Measurements from ENCODE around the gene ZBTB16. TPM values are rescaled to one million over a fixed set of nuclear protein-coding genes. Genes with fewer than 3 reads are reported as not detected.
A peak's percentile ranks its signal among the peaks of the same experiment; 100 is the strongest.

The ZBTB16 gene
- total and polyA plus RNA-seq, 7 experiments from 2014 or later, result 3.0 to 22.1 (median 7.2) TPM

DNA sequence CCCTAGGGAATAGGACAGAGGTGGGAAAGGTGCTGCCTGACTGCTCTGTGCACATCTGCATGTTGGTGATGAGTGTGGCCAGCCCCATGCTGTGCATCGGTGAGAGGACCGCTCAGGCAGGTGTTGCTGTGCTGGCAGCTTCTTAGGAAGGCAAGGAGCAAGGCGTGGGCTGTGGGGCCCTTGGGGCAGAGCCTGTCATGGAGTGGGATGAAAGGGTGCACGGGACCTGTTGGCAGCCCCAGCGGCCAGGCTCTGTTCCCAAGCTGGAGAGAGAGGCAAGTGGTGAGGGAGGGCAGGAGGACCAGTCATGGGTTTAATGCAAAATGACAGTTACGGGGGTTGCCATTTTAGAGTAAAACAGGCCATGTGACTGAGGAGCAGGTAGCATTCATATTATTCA lies 78.3 kb downstream of the ZBTB16 start:
- no peak overlapping the region for H3K27ac Mint-ChIP-seq
- Histone ChIP-seq H3K4me3 (ENCODE audit: low read length) (no peak overlapping the region), H3K4me1 (ENCODE audit: control insufficient read depth in 2 of 2, insufficient read depth in 2 of 2, low read length in 2 of 2) (peaks cover 5 to 13% of the 10 kb centered on the region in 2 donors), H3K27me3 (ENCODE audit: control insufficient read depth in 2 of 2, insufficient read depth in 2 of 2, low read length in 2 of 2) (no peaks in the 10 kb centered on the region), H3K36me3 (ENCODE audit: control insufficient read depth in 2 of 3, insufficient read depth in 3 of 3, low read length in 3 of 3) (no peaks in the 10 kb centered on the region), H3K27ac (ENCODE audit: low read depth, low read length) (no peak overlapping the region), H3K9me3 (ENCODE audit: control insufficient read depth in 2 of 3, low read length in 3 of 3) (no peaks in the 10 kb centered on the region)
- H3K36me3 Mint-ChIP-seq, result peaks cover 0 to 9% (median 0%) of the 10 kb centered on the region in 5 donors
- H3K27me3 Mint-ChIP-seq, result peaks cover 0 to 17% (median 0%) of the 10 kb centered on the region in 5 donors
- DNase-seq (no peak), ATAC-seq (no peak)
- intact Hi-C loops (cut with micrococcal nuclease), result no loop called here
- ChIA-PET CTCF (no interaction called here), POLR2A (interaction anchor here (0.7 kb wide), 1 partner anchor 56 kb away, joined by 3 read pairs; no protein-coding TSS in a partner anchor)
- H3K4me1 Mint-ChIP-seq, result peaks cover 29 to 71% (median 48%) of the 10 kb centered on the region in 7 donors
- peak overlapping the region in 4 of 10 donors; percentile 10 to 67 (median 44) for H3K4me3 Mint-ChIP-seq
- H3K9me3 Mint-ChIP-seq, result peaks cover 0 to 2% (median 0%) of the 10 kb centered on the region in 11 donors

- Mint-ChIP-seq H3K36me3 (peaks cover 0 to 9% (median 0%) of the 10 kb centered on the region in 5 donors), H3K27ac (no peak overlapping the region), H3K9me3 (peaks cover 0 to 2% (median 0%) of the 10 kb centered on the region in 11 donors), H3K27me3 (peaks cover 0 to 17% (median 0%) of the 10 kb centered on the region in 5 donors), H3K4me1 (peaks cover 29 to 71% (median 48%) of the 10 kb centered on the region in 7 donors), H3K4me3 (peak overlapping the region in 1 of 10 donors; percentile 10)
- H3K9me3 ChIP-seq (ENCODE audit: control insufficient read depth in 2 of 3, low read length in 3 of 3), result no peaks in the 10 kb centered on the region
- intact Hi-C loops (cut with micrococcal nuclease), result no loop called here
- H3K36me3 ChIP-seq (ENCODE audit: control insufficient read depth in 2 of 3, insufficient read depth in 3 of 3, low read length in 3 of 3), result no peaks in the 10 kb centered on the region
- peaks cover 5 to 13% of the 10 kb centered on the region in 2 donors for H3K4me1 ChIP-seq (ENCODE audit: control insufficient read depth in 2 of 2, insufficient read depth in 2 of 2, low read length in 2 of 2)
- H3K4me3 ChIP-seq (ENCODE audit: low read length), result no peak overlapping the region
- DNase-seq, result no peak
- ATAC-seq, result no peak
- H3K27me3 ChIP-seq (ENCODE audit: control insufficient read depth in 2 of 2, insufficient read depth in 2 of 2, low read length in 2 of 2), result no peaks in the 10 kb centered on the region
- H3K27ac ChIP-seq (ENCODE audit: low read depth, low read length), result no peak overlapping the region
- ChIA-PET POLR2A (interaction anchor here (0.7 kb wide), 1 partner anchor 56 kb away, joined by 3 read pairs; no protein-coding TSS in a partner anchor), CTCF (no interaction called here)
Measured at GRCh38 chr11:114138411-114138810, 78.9 kb downstream of the ZBTB16 start.

GRCh38 chr11:114140826-114141225 lies 81.3 kb downstream of the ZBTB16 start:
- intact Hi-C loops (cut with micrococcal nuclease), result no loop called here
- Mint-ChIP-seq H3K4me1 (peaks cover 25 to 66% (median 40%) of the 10 kb centered on the region in 7 donors), H3K27me3 (peaks cover 0 to 28% (median 0%) of the 10 kb centered on the region in 5 donors), H3K9me3 (peaks cover 0 to 2% (median 0%) of the 10 kb centered on the region in 11 donors), H3K27ac (peak overlapping the region in 1 of 9 donors; percentile 40), H3K4me3 (no peak overlapping the region), H3K36me3 (peaks cover 0 to 9% (median 0%) of the 10 kb centered on the region in 5 donors)
- Histone ChIP-seq H3K27me3 (ENCODE audit: control insufficient read depth in 2 of 2, insufficient read depth in 2 of 2, low read length in 2 of 2) (no peaks in the 10 kb centered on the region), H3K27ac (ENCODE audit: low read depth, low read length) (no peak overlapping the region), H3K4me1 (ENCODE audit: control insufficient read depth in 2 of 2, insufficient read depth in 2 of 2, low read length in 2 of 2) (peaks cover 5 to 8% of the 10 kb centered on the region in 2 donors), H3K36me3 (ENCODE audit: control insufficient read depth in 2 of 3, insufficient read depth in 3 of 3, low read length in 3 of 3) (no peaks in the 10 kb centered on the region), H3K9me3 (ENCODE audit: control insufficient read depth in 2 of 3, low read length in 3 of 3) (no peaks in the 10 kb centered on the region), H3K4me3 (ENCODE audit: low read length) (no peak overlapping the region)
- CTCF ChIA-PET, result interaction anchor here (0.6 kb wide), 1 partner anchor 179 kb away, joined by 3 read pairs; no protein-coding TSS in a partner anchor
- no peak for DNase-seq
- POLR2A ChIA-PET, result interaction anchor here (1.1 kb wide), 1 partner anchor 16 kb away, joined by 3 read pairs; no protein-coding TSS in a partner anchor
- ATAC-seq, result no peak

- no peak overlapping the region for H3K27ac Mint-ChIP-seq
- ChIA-PET POLR2A (interaction anchor here (1.0 to 1.1 kb wide), 2 partner anchors 15 to 41 kb away, joined by 3 to 4 read pairs; no protein-coding TSS in a partner anchor), CTCF (interaction anchor here (0.7 kb wide), 1 partner anchor 42 kb away, joined by 4 read pairs; no protein-coding TSS in a partner anchor)
- no peak overlapping the region for H3K4me3 ChIP-seq (ENCODE audit: low read length)
- H3K4me3 Mint-ChIP-seq, result no peak overlapping the region
- no peak for ATAC-seq
- no peak for DNase-seq
- peaks cover 0 to 32% (median 0%) of the 10 kb centered on the region in 5 donors for H3K27me3 Mint-ChIP-seq
- no peaks in the 10 kb centered on the region for H3K36me3 ChIP-seq (ENCODE audit: control insufficient read depth in 2 of 3, insufficient read depth in 3 of 3, low read length in 3 of 3)
- no peaks in the 10 kb centered on the region for H3K9me3 ChIP-seq (ENCODE audit: control insufficient read depth in 2 of 3, low read length in 3 of 3)
- peaks cover 0 to 6% of the 10 kb centered on the region in 2 donors for H3K4me1 ChIP-seq (ENCODE audit: control insufficient read depth in 2 of 2, insufficient read depth in 2 of 2, low read length in 2 of 2)
- H3K27me3 ChIP-seq (ENCODE audit: control insufficient read depth in 2 of 2, insufficient read depth in 2 of 2, low read length in 2 of 2), result no peaks in the 10 kb centered on the region
- H3K9me3 Mint-ChIP-seq, result peaks cover 0 to 2% (median 0%) of the 10 kb centered on the region in 11 donors
- intact Hi-C loops (cut with micrococcal nuclease), result no loop called here
- H3K36me3 Mint-ChIP-seq, result peaks cover 0 to 9% (median 0%) of the 10 kb centered on the region in 5 donors
- H3K27ac ChIP-seq (ENCODE audit: low read depth, low read length), result no peak overlapping the region
- H3K4me1 Mint-ChIP-seq, result peaks cover 15 to 56% (median 28%) of the 10 kb centered on the region in 7 donors
Measured at GRCh38 chr11:114141863-114142580, 82.5 kb downstream of the ZBTB16 start.

DNA sequence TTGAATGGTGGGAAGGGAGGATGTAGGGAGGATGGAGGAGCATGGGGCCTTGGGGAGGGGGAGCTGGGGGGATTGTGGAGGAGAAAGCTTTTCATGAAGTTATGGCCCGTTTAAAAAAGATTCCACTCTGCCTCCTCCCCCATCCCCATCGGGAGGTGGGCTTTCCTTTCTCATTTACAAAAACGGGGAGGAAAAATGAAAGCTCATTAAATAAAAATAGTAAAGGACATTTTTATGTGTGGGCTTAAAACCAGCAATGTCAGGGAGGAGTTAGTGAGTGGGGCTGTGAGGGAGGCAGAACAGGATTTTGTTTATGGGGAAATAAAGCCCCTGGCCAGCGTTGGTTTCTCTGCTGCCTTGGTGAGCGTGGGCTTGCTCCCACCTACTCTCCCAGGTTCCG lies 83.2 kb downstream of the ZBTB16 start:
- CTCF ChIA-PET, result interaction anchor here (0.7 kb wide), 1 partner anchor 43 kb away, joined by 4 read pairs; no protein-coding TSS in a partner anchor
- H3K4me1 ChIP-seq (ENCODE audit: control insufficient read depth in 2 of 2, insufficient read depth in 2 of 2, low read length in 2 of 2), result peaks cover 3 to 6% of the 10 kb centered on the region in 2 donors
- H3K9me3 Mint-ChIP-seq, result peaks cover 0 to 2% (median 0%) of the 10 kb centered on the region in 11 donors

GRCh38 chr11:114145166-114145775 lies 85.8 kb downstream of the ZBTB16 start:
- Mint-ChIP-seq H3K4me1 (peaks cover 5 to 58% (median 23%) of the 10 kb centered on the region in 7 donors), H3K4me3 (no peak overlapping the region), H3K36me3 (peaks cover 0 to 5% (median 0%) of the 10 kb centered on the region in 5 donors), H3K27me3 (peaks cover 0 to 37% (median 0%) of the 10 kb centered on the region in 5 donors), H3K9me3 (no peaks in the 10 kb centered on the region), H3K27ac (no peak overlapping the region)
- intact Hi-C loops (cut with micrococcal nuclease), result no loop called here
- ChIA-PET CTCF (interaction anchor here (1.2 to 1.3 kb wide), 2 partner anchors 10 to 50 kb away, joined by 3 read pairs; no protein-coding TSS in a partner anchor), POLR2A (interaction anchor here (1.2 to 1.4 kb wide), 2 partner anchors 9 to 11 kb away, joined by 3 to 5 read pairs; no protein-coding TSS in a partner anchor)
- H3K4me1 ChIP-seq (ENCODE audit: control insufficient read depth in 2 of 2, insufficient read depth in 2 of 2, low read length in 2 of 2), result peaks cover 0 to 15% of the 10 kb centered on the region in 2 donors
- H3K27me3 ChIP-seq (ENCODE audit: control insufficient read depth in 2 of 2, insufficient read depth in 2 of 2, low read length in 2 of 2), result no peaks in the 10 kb centered on the region
- H3K36me3 ChIP-seq (ENCODE audit: control insufficient read depth in 2 of 3, insufficient read depth in 3 of 3, low read length in 3 of 3), result no peaks in the 10 kb centered on the region
- H3K27ac ChIP-seq (ENCODE audit: low read depth, low read length), result no peak overlapping the region
- no peak for DNase-seq
- no peak overlapping the region for H3K4me3 ChIP-seq (ENCODE audit: low read length)
- H3K9me3 ChIP-seq (ENCODE audit: control insufficient read depth in 2 of 3, low read length in 3 of 3), result no peaks in the 10 kb centered on the region
- no peak for ATAC-seq

More for the DNA sequence above, 83.2 kb downstream of the ZBTB16 start:
- DNase-seq (no peak), ATAC-seq (no peak)
- Mint-ChIP-seq H3K27ac (no peak overlapping the region), H3K27me3 (peaks cover 0 to 33% (median 0%) of the 10 kb centered on the region in 5 donors), H3K36me3 (peaks cover 0 to 9% (median 0%) of the 10 kb centered on the region in 5 donors), H3K4me3 (no peak overlapping the region), H3K4me1 (peaks cover 10 to 54% (median 24%) of the 10 kb centered on the region in 7 donors)
- Histone ChIP-seq H3K27me3 (ENCODE audit: control insufficient read depth in 2 of 2, insufficient read depth in 2 of 2, low read length in 2 of 2) (no peaks in the 10 kb centered on the region), H3K27ac (ENCODE audit: low read depth, low read length) (no peak overlapping the region), H3K9me3 (ENCODE audit: control insufficient read depth in 2 of 3, low read length in 3 of 3) (no peaks in the 10 kb centered on the region), H3K4me3 (ENCODE audit: low read length) (no peak overlapping the region), H3K36me3 (ENCODE audit: control insufficient read depth in 2 of 3, insufficient read depth in 3 of 3, low read length in 3 of 3) (no peaks in the 10 kb centered on the region)
- intact Hi-C loops (cut with micrococcal nuclease), result no loop called here
- POLR2A ChIA-PET, result interaction anchor here (0.6 to 1.5 kb wide), 3 partner anchors 27 to 87 kb away, joined by 3 to 4 read pairs (median 4); no protein-coding TSS in a partner anchor

Data from naive thymus-derived CD4-positive, alpha-beta T cell (primary cell).